H1 (cell line): ENCODE data around the gene GCAT. TPM values are rescaled to one million over a fixed set of nuclear protein-coding genes. Genes with fewer than 3 reads are reported as not detected.

ENCODE experiments used
- CTCF ChIA-PET: fragments of 300-600 bp; sonication (Branson Sonifier 250); formaldehyde crosslinking; loops from one replicate; lab custom pipeline; 2021; ENCODE audit not compliant: partially characterized antibody; lab: Charles Lee
- POLR2A ChIA-PET: fragments of 300-600 bp; sonication (Branson Sonifier 250); formaldehyde crosslinking; loops from one replicate; lab custom pipeline; 2021; ENCODE audit warnings: inconsistent platforms; ENCODE audit not compliant: partially characterized antibody; lab: Charles Lee
- DNase-seq, 2 experiments: peaks; one replicate each; pipeline versions ENCODE4 v3.0.0 to v3.0.0-alpha.2; 2010 to 2022; ENCODE audit warnings: low spot score in 2 of 2, low read depth in 1 of 2, mixed read lengths in 1 of 2
- FAIRE-seq: peaks from 2 replicates; lab custom pipeline; 2011; peaks lifted over from hg19 to GRCh38; lab: Jason Lieb, UNC
- H2AFZ ChIP-seq: 2 replicates; pipeline ENCODE4 v1.8.1; 2012; ENCODE audit warnings: low read length, inconsistent platforms
- H2AK5ac ChIP-seq: 2 replicates; pipeline ENCODE4 v1.6.1; 2013; ENCODE audit warnings: low read depth, low read length
- H2BK120ac ChIP-seq: replicated peaks from 2 replicates; pipeline ENCODE3; 2013; ENCODE audit warnings: low read depth, low read length, inconsistent platforms
- H2BK12ac ChIP-seq: 2 replicates; pipeline ENCODE4 v1.6.1; 2013; ENCODE audit warnings: low read depth, low read length
- H2BK15ac ChIP-seq: 2 replicates; pipeline ENCODE4 v1.6.1; 2013; ENCODE audit warnings: low read length
- H2BK20ac ChIP-seq: 2 replicates; pipeline ENCODE4 v1.6.1; 2013; ENCODE audit warnings: low read length
- H2BK5ac ChIP-seq: 2 replicates; pipeline ENCODE4 v1.6.1; 2013; ENCODE audit warnings: low read depth, low read length
- H3K14ac ChIP-seq: 2 replicates; pipeline ENCODE4 v1.6.1; 2013; ENCODE audit warnings: inconsistent platforms; ENCODE audit not compliant: insufficient read length
- H3K18ac ChIP-seq: 2 replicates; pipeline ENCODE4 v1.6.1; 2013; ENCODE audit warnings: low read length; ENCODE audit errors: extremely low read depth
- H3K23ac ChIP-seq: 2 replicates; pipeline ENCODE4 v1.6.1; 2013; ENCODE audit warnings: inconsistent platforms; ENCODE audit not compliant: insufficient read length
- H3K23me2 ChIP-seq: 2 replicates; pipeline ENCODE4 v1.6.1; 2013; ENCODE audit warnings: low read depth, low read length
- H3K27ac ChIP-seq: 2 replicates; pipeline ENCODE4 v1.6.1; 2011; ENCODE audit warnings: low read depth, low read length, inconsistent platforms
- H3K27me3 ChIP-seq, 4 experiments: replicated peaks in 1 of 4; 1 replicate in 1 of 4; 2 replicates in 3 of 4; pipeline versions ENCODE4 v1.6.1 to v1.8.1; 2011 to 2013; ENCODE audit warnings: low read length in 3 of 4, mild to moderate bottlenecking in 3 of 4, inconsistent platforms in 2 of 4, mixed read lengths in 2 of 4, moderate library complexity in 1 of 4; ENCODE audit not compliant: control insufficient read depth in 3 of 4, insufficient read depth in 3 of 4; ENCODE audit errors: extremely low read depth in 1 of 4
- H3K36me3 ChIP-seq, 4 experiments: 2 replicates each; pipeline versions ENCODE4 v1.6.1 to v1.8.1; 2011 to 2013; ENCODE audit warnings: mild to moderate bottlenecking in 4 of 4, low read length in 3 of 4, moderate library complexity in 2 of 4, control low read depth in 1 of 4, inconsistent platforms in 1 of 4; ENCODE audit not compliant: insufficient read depth in 4 of 4, control insufficient read depth in 2 of 4
- H3K4ac ChIP-seq: replicated peaks from 2 replicates; pipeline ENCODE3; 2013; ENCODE audit warnings: low read length, low read depth, mixed read lengths, inconsistent platforms; ENCODE audit not compliant: insufficient read length
- H3K4me1 ChIP-seq, 4 experiments: replicated peaks in 1 of 4; 1 replicate in 1 of 4; 2 replicates in 3 of 4; pipeline versions ENCODE4 v1.6.1 to v1.8.1; 2011 to 2013; ENCODE audit warnings: low read length in 3 of 4, inconsistent platforms in 2 of 4, mixed read lengths in 1 of 4; ENCODE audit not compliant: insufficient read depth in 4 of 4, control insufficient read depth in 3 of 4
- H3K4me2 ChIP-seq, 2 experiments: 2 replicates each; pipeline versions ENCODE4 v1.6.1 to v1.8.1; 2011 to 2013; ENCODE audit warnings: low read depth in 2 of 2, low read length in 2 of 2, control low read depth in 1 of 2, inconsistent platforms in 1 of 2, mild to moderate bottlenecking in 1 of 2; ENCODE audit not compliant: insufficient read depth in 1 of 2
- H3K4me3 ChIP-seq, 4 experiments: fragments of 200-600, 300-600 bp in 1 of 4; sonication (generic), shearing (Covaris generic), sonication (Bioruptor Twin) in 1 of 4; 2 replicates each; pipeline versions ENCODE4 v1.5.1 to v1.8.1; 2011 to 2016; ENCODE audit warnings: low read length in 4 of 4, low read depth in 3 of 4, control low read depth in 2 of 4, inconsistent platforms in 2 of 4, mild to moderate bottlenecking in 2 of 4, mixed read lengths in 1 of 4, moderate library complexity in 1 of 4; ENCODE audit not compliant: insufficient read depth in 2 of 4; ENCODE audit errors: extremely low read depth in 1 of 4
- H3K56ac ChIP-seq: replicated peaks from 2 replicates; pipeline ENCODE3; 2013; ENCODE audit warnings: low read depth, mild to moderate bottlenecking, mixed read lengths, low read length, inconsistent platforms; ENCODE audit not compliant: insufficient read length
- H3K79me1 ChIP-seq: 2 replicates; pipeline ENCODE4 v1.6.1; 2013; ENCODE audit warnings: low read depth, low read length, control low read depth
- H3K79me2 ChIP-seq, 2 experiments: 2 replicates each; pipeline versions ENCODE4 v1.6.1 to v1.8.1; 2012 to 2013; ENCODE audit warnings: low read length in 2 of 2, mild to moderate bottlenecking in 2 of 2, inconsistent platforms in 1 of 2; ENCODE audit not compliant: insufficient read depth in 2 of 2, control insufficient read depth in 1 of 2
- H3K9ac ChIP-seq, 4 experiments: replicated peaks in 1 of 4; 1 replicate in 1 of 4; 2 replicates in 3 of 4; pipeline versions ENCODE4 v1.6.1 to v1.8.1; 2011 to 2013; ENCODE audit warnings: low read depth in 3 of 4, low read length in 3 of 4, control low read depth in 2 of 4, mild to moderate bottlenecking in 2 of 4, moderate library complexity in 2 of 4, inconsistent platforms in 1 of 4; ENCODE audit errors: extremely low read depth in 1 of 4
- H3K9me3 ChIP-seq, 2 experiments: 2 replicates each; pipeline versions ENCODE4 v1.6.1 to v1.8.1; 2012 to 2013; ENCODE audit warnings: mild to moderate bottlenecking in 2 of 2, moderate library complexity in 2 of 2, control low read depth in 1 of 2, inconsistent platforms in 1 of 2, low read depth in 1 of 2, low read length in 1 of 2, mixed read lengths in 1 of 2; ENCODE audit not compliant: insufficient read depth in 2 of 2
- H4K20me1 ChIP-seq, 2 experiments: replicated peaks in 1 of 2; 2 replicates each; pipeline versions ENCODE3 to v1.8.1; 2011 to 2013; ENCODE audit warnings: inconsistent platforms in 2 of 2, low read length in 2 of 2, mild to moderate bottlenecking in 1 of 2; ENCODE audit not compliant: insufficient read depth in 2 of 2, control insufficient read depth in 1 of 2
- H4K5ac ChIP-seq: 2 replicates; pipeline ENCODE4 v1.6.1; 2013; ENCODE audit warnings: low read length, low read depth, mixed read lengths, inconsistent platforms; ENCODE audit not compliant: insufficient read length
- H4K8ac ChIP-seq: 2 replicates; pipeline ENCODE4 v1.8.0; 2013; ENCODE audit warnings: mild to moderate bottlenecking, moderate library complexity, low read length, inconsistent platforms; ENCODE audit not compliant: insufficient read depth; ENCODE audit errors: extremely low read depth
- H4K91ac ChIP-seq: replicated peaks from 2 replicates; pipeline ENCODE3; 2013; ENCODE audit warnings: low read length, mixed read lengths, inconsistent platforms; ENCODE audit not compliant: insufficient read length
- HDAC2 ChIP-seq, 2 experiments: fragments of 300-600 bp in 1 of 2; sonication (generic) in 1 of 2; IDR thresholded peaks; 2 replicates each; pipeline ENCODE4 v1.6.1; 2011 to 2012; ENCODE audit warnings: low read depth in 2 of 2, low read length in 2 of 2, mild to moderate bottlenecking in 2 of 2, moderate library complexity in 2 of 2, borderline replicate concordance in 1 of 2, inconsistent platforms in 1 of 2
- KDM4A ChIP-seq: IDR thresholded peaks from one replicate; pipeline ENCODE4 v1.7.1; 2012; ENCODE audit warnings: low read depth, mild to moderate bottlenecking, moderate library complexity, low read length, inconsistent platforms; ENCODE audit not compliant: severe bottlenecking
- MAFK ChIP-seq: IDR thresholded peaks from 2 replicates; pipeline ENCODE4 v1.6.1; 2012; ENCODE audit warnings: low read depth, mild to moderate bottlenecking, improper control_type of control experiment, low read length
- PHF8 ChIP-seq: fragments of 200-600 bp; sonication (generic); conservative IDR thresholded peaks from 2 replicates; pipeline ENCODE4 v1.7.1; 2012; ENCODE audit warnings: low read depth, mild to moderate bottlenecking, inconsistent platforms, low read length, moderate library complexity
- whole genome bisulfite sequencing, 2 experiments: shearing (Covaris generic) in 1 of 2; methylation state at CpG; one replicate each; pipeline versions ENCODE4 v1.1.6 to v1.1.7; 2013 to 2015; ENCODE audit warnings: low lambda C conversion rate in 2 of 2, mixed read lengths in 2 of 2, inconsistent platforms in 1 of 2, low coverage in 1 of 2, missing lambda C conversion rate in 1 of 2; ENCODE audit not compliant: insufficient replicate concordance in 2 of 2, insufficient coverage in 1 of 2, insufficient read length in 1 of 2; ENCODE audit errors: extremely low coverage in 1 of 2, missing lambda C conversion rate in 1 of 2; 5-methylcytosine and 5-hydroxymethylcytosine counted together
- polyA plus RNA-seq, 7 experiments: library from polyadenylated mRNA; depleted of rRNA in 3 of 7; stranded (reverse) in 5 of 7; unstranded in 2 of 7; fragments of >200 nt in 5 of 7; fragments of 200-250 nt in 2 of 7; gene quantifications; 1 replicate in 5 of 7; 2 replicates in 1 of 7; 4 replicates in 1 of 7; pipeline versions ENCODE4 v1.2.1 to v1.2.3, GENCODE V29; 2011 to 2013; ENCODE audit warnings: missing spikeins in 2 of 7, mixed read lengths in 2 of 7
- total RNA-seq: library from RNA; stranded (reverse); fragmentation: NEBNext Ultra II Directional; extraction: Animal tissue kit (Norgen Biotek cat#: 25700); gene quantifications from 2 replicates; pipeline ENCODE4 v1.2.1, GENCODE V29; 2021

The GCAT gene
- total and polyA plus RNA-seq, 2 of the 8 experiments (the other 6 are each of a cell fraction or from before 2014, with no cell fraction given) = 24.3 to 47.5 TPM

- Histone ChIP-seq H3K4me2 (no peak overlapping the region; a peak in 1 of 4 replicates), H2AK5ac (no peak overlapping the region), H3K56ac (no peak overlapping the region), H3K36me3 (peaks cover 22 to 53% (median 45%) of the 10 kb centered on the region in 4 experiments), H3K23me2 (peaks cover 9% of the 10 kb centered on the region), H3K27me3 (no peaks in the 10 kb centered on the region), H2BK12ac (no peak overlapping the region), H3K18ac (no peak overlapping the region), H3K4ac (no peak overlapping the region), H4K5ac (no peak overlapping the region), H4K20me1 (peaks cover 2 to 7% of the 10 kb centered on the region in 2 experiments), H3K4me1 (peaks cover 0 to 2% (median 2%) of the 10 kb centered on the region in 4 experiments; a peak in 3 of 7 replicates), H3K79me2 (peaks cover 9 to 67% of the 10 kb centered on the region in 2 experiments), H2AFZ (no peak overlapping the region), H3K27ac (no peak overlapping the region), H4K8ac (no peak overlapping the region), H2BK15ac (no peak overlapping the region), H3K79me1 (peaks cover 10% of the 10 kb centered on the region), H3K14ac (no peak overlapping the region), H3K9ac (no peak overlapping the region), H2BK120ac (no peak overlapping the region), H2BK5ac (no peak overlapping the region), H4K91ac (no peak overlapping the region), H3K9me3 (no peaks in the 10 kb centered on the region), H3K4me3 (peak overlapping the region in 1 of 4 experiments; percentile 96; a peak in 2 of 8 replicates), H3K23ac (no peak overlapping the region), H2BK20ac (no peak overlapping the region)
- POLR2A ChIA-PET = interaction anchor here (1.0 to 3.7 kb wide), 4 partner anchors 13 to 41 kb away, joined by 3 to 27 read pairs (median 4); no protein-coding TSS in a partner anchor
- no peak for TF ChIP-seq KDM4A
- TF ChIP-seq MAFK = no peak
- no peak for TF ChIP-seq HDAC2 (IDR thresholded peaks at IDR 0.05; ENCODE audit: borderline replicate concordance in 1 of 2, low read depth in 2 of 2, low read length in 2 of 2)
- TF ChIP-seq PHF8 = no peak
- CTCF ChIA-PET = interaction anchor here (1.0 to 2.7 kb wide), 2 partner anchors 13 to 33 kb away, joined by 6 to 19 read pairs; no protein-coding TSS in a partner anchor
- no peak for FAIRE-seq
- WGBS, 2 experiments = 94% methylated on average over 4 of the region's 4 CpGs; no CpG with 5 or more reads in 1 of the 2 experiments
- no peak for DNase-seq
These were observed 43.1 kb downstream of the GCAT start for GRCh38 chr22:37850801-37851200.
